WI38 (cell line): Measurements from ENCODE around the gene BLM.

Experiments
- H3K4me3 ChIP-seq: 2 replicates; pipeline ENCODE4 v1.5.1; 2011; ENCODE audit warnings: low read depth, mild to moderate bottlenecking, control low read depth, low read length
- CTCF ChIP-seq: IDR thresholded peaks from 2 replicates; pipeline ENCODE4 v1.5.1; 2012; ENCODE audit warnings: low read depth, mild to moderate bottlenecking, control low read depth, low read length

BLM gene

DNA sequence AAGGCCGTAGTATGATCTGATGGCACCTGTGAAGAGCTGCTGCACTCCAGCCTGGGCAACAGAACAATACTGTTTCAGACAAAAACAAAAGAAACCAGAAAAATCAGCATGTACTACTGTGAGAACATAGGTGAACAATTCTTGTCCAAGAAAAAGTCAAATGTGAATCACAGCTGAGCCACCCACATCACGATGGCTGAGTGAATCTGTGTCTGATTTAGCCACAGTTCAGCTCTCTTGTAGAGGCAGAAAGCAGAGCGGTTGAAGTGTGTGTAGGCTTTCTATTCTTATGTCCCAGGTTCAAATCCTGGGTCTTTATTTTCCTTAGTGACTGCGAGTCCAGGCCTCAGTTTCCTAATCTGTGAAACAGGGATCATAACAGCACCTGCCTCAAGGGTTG, 146.8 kb downstream of the BLM start:
- no peak overlapping the region for H3K4me3 ChIP-seq
- no peak for TF ChIP-seq CTCF

DNA sequence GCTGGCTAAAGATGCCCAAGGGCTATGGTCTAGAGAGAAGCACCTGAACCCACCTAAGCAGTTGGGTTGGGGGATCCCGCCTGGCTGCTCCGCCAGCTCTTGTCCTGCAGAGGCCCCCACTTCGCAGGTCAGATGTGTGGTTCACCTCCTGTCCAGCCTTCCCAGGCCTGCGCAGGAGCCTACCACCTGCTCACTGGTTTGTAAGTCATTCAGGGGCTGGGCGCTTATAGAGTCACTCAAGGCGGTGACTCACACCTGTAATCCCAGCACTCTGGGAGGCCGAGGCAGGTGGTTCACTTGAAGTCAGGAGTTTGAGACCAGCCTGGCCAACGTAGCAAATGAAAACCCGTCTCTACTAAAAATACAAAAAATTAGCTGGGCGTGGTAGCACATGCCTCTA, 147.4 kb downstream of the BLM start:
- no peak for TF ChIP-seq CTCF
- H3K4me3 ChIP-seq = no peak overlapping the region

- no peak overlapping the region for H3K4me3 ChIP-seq
- TF ChIP-seq CTCF = no peak
These were observed 148.6 kb downstream of the BLM start for GRCh38 chr15:90865702-90866101.
